Skin of body (tissue), 2 donors: Measurements from ENCODE around the gene SARM1. TPM values are rescaled to one million over a fixed set of nuclear protein-coding genes. Genes with fewer than 3 reads are reported as not detected.
"Not testable (repeated sequence)": the region's sequence is repeated elsewhere in the genome, so short reads cannot be mapped to it uniquely, and the experiment has no call there.

Experiments used
- DNase-seq: peaks from one replicate; lab custom pipeline; 2025; lab: John Stamatoyannopoulos, UW
- total RNA-seq: library from RNA; depleted of rRNA; stranded (reverse); fragments of >200 nt; gene quantifications from one replicate; pipeline ENCODE4 v1.2.3, GENCODE V29; 2014

SARM1 gene
- 3.6 TPM for total RNA-seq

GRCh38 chr17:28371245-28372202 is at the start of gene SARM1:
Gene SARM1, plus strand, starts transcription at chr17:28371694. Its CDS starts 339 bp downstream, at chr17:28372033.
- DNase-seq, result peak; percentile 42

- DNase-seq, result no peak
Observed at GRCh38 chr17:28324267-28324745, 47.2 kb upstream of the SARM1 start.

GRCh38 chr17:28324781-28325180 is 46.7 kb upstream of the SARM1 start:
- no peak for DNase-seq

GRCh38 chr17:28325211-28325610 is 46.3 kb upstream of the SARM1 start:
- no peak for DNase-seq

GRCh38 chr17:28326114-28326513 is 45.4 kb upstream of the SARM1 start:
- DNase-seq, result no peak

- no peak for DNase-seq
Observed at GRCh38 chr17:28327031-28327607, 44.4 kb upstream of the SARM1 start.

- DNase-seq, result no peak
Observed at GRCh38 chr17:28327709-28328108, 43.8 kb upstream of the SARM1 start.

- DNase-seq, result no peak
Observed at GRCh38 chr17:28328325-28328724, 43.2 kb upstream of the SARM1 start.

GRCh38 chr17:28330671-28331070 is 40.8 kb upstream of the SARM1 start:
- no peak for DNase-seq

GRCh38 chr17:28331891-28332420 is 39.5 kb upstream of the SARM1 start:
- DNase-seq, result no peak

GRCh38 chr17:28333083-28333746 is 38.3 kb upstream of the SARM1 start:
- DNase-seq, result no peak

GRCh38 chr17:28334171-28334570 is 37.3 kb upstream of the SARM1 start:
- no peak for DNase-seq

GRCh38 chr17:28334666-28335200 is 36.8 kb upstream of the SARM1 start:
- DNase-seq, result no peak

GRCh38 chr17:28335201-28335958 is 36.1 kb upstream of the SARM1 start, which contains the start of the genes IFT20 and TNFAIP1:
Gene IFT20, minus strand, starts transcription at chr17:28335472. Its CDS starts 3,487 bp downstream, at chr17:28331985.
Gene TNFAIP1, plus strand, starts transcription at chr17:28335761. Its CDS starts 3,761 bp downstream, at chr17:28339522.
- DNase-seq, result peak; percentile 100

- peak; percentile 67 for DNase-seq
Observed at GRCh38 chr17:28335959-28336871, 35.3 kb upstream of the SARM1 start.

- DNase-seq, result no peak
Observed at GRCh38 chr17:28338056-28338768, 33.3 kb upstream of the SARM1 start.

GRCh38 chr17:28338769-28339212 is 32.7 kb upstream of the SARM1 start:
- DNase-seq, result not testable (repeated sequence)

GRCh38 chr17:28339431-28339830 is 32.1 kb upstream of the SARM1 start:
- no peak for DNase-seq

GRCh38 chr17:28340374-28340773 is 31.1 kb upstream of the SARM1 start:
- no peak for DNase-seq
